Thoracic aorta endothelial cell (primary cell): ENCODE measurements around the gene IQCB1. TPM values are rescaled to one million over a fixed set of nuclear protein-coding genes. Genes with fewer than 3 reads are reported as not detected.

Experiments used
- total RNA-seq: library from RNA; depleted of rRNA; stranded (reverse); fragments of >200 nt; gene quantifications from 2 replicates; pipeline ENCODE4 v1.2.3, GENCODE V29; 2012

IQCB1 gene, protein sequence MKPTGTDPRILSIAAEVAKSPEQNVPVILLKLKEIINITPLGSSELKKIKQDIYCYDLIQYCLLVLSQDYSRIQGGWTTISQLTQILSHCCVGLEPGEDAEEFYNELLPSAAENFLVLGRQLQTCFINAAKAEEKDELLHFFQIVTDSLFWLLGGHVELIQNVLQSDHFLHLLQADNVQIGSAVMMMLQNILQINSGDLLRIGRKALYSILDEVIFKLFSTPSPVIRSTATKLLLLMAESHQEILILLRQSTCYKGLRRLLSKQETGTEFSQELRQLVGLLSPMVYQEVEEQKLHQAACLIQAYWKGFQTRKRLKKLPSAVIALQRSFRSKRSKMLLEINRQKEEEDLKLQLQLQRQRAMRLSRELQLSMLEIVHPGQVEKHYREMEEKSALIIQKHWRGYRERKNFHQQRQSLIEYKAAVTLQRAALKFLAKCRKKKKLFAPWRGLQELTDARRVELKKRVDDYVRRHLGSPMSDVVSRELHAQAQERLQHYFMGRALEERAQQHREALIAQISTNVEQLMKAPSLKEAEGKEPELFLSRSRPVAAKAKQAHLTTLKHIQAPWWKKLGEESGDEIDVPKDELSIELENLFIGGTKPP
- total RNA-seq: 21.9 and 27.7 TPM in 2 replicates

DNA sequence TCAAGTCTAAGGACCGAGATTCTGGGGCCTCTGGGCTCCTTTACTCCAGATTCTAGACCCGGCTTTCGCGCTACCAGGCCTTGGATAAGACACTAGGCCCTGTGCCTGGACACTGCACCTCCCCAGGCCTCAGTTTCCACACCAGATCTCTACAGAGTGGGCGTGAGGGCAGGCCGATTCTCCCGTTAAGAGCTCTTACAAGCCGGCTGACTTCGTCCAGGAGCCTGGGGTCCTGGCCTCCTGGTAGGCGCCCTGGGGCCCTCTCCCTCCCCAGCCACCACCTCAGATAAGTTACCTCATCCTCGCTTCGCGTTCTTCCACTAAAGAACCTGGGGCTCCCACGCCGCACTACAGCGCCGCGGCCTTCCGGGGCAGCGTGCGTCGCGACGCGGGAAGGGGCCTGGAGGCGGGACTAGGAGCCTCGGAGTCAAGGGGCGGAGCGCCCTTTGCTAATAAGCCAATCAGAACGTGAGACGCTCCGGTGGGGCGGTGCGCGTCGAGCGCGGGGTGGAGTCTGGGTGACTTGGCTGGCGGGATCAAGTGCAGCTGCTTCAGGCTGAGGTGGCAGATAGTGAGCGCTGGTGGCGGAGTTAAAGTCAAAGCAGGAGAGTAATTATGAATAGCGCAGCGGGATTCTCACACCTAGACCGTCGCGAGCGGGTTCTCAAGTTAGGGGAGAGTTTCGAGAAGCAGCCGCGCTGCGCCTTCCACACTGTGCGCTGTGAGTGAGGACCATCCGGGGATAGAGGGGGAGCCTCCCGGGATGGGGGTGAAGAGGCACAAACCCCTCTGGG lies at the start of gene IQCB1, which contains the start of gene EAF2:
Gene IQCB1, minus strand, starts transcription at position 390 of the 794 bp plus-strand sequence. CDS start 6,100 bp downstream, outside the sequence.
Gene EAF2, plus strand, starts transcription at position 539 of the 794 bp plus-strand sequence. Its CDS starts 77 bp downstream, at position 616.

DNA sequence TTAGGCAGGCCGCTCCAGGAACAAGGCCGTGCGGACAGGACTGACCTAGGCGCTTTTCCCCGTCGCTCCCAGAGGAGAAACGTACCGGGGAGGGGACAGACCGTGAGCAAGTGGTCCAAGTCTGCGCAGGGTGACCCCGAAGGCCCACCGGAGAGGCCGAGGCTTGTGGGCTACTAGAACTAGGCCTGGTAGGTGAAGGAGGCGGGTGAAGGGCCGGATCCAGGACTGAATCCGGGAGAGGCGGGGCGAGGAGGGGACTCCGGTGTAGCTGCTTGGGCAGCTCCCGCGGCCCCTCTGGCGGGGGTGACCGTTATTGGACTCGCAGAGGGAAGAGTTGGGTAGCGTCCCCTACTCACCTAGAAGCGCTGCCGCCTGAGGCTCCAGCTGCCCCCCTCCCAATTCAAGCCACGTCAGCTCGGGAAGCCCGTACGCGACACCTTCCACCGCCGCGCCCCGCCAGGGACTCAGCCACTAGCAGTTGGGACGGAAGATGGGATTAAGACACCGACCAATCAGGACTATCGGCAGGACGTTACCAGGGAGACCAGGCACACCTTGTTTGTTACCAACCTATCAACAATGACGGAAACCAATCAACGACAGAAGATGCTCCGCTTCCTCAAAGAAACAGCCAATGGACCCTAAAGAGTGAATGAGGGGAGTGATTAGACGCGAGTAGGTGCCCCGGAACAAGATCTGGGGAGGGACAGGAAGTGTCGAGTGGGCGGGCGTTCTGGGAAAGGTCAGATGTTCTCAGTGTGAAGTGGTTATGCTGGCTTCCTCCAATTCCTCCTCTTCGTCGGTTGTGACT lies 85.4 kb downstream of the IQCB1 start, which contains the start of gene GOLGB1:
Gene GOLGB1, minus strand, starts transcription at position 466 of the 811 bp plus-strand sequence. CDS start 18,770 bp downstream, outside the sequence.

Other genes starting within 250 kb of the IQCB1 start
- not detected in 2 replicates for gene FBXO40, start 241.7 kb downstream of the IQCB1 start, total RNA-seq
- gene HCLS1, start 174.2 kb downstream of the IQCB1 start, total RNA-seq: 43.8 and 55.7 TPM in 2 replicates
- gene GOLGB1, start 85.3 kb downstream of the IQCB1 start, total RNA-seq: 61.4 and 64.9 TPM in 2 replicates
- 1.4 and 2.9 TPM in 2 replicates for gene EAF2, start 149 bp upstream of the IQCB1 start, total RNA-seq
- under 0.01 and 0.36 TPM in 2 replicates for gene SLC15A2, start 59.3 kb upstream of the IQCB1 start, total RNA-seq
- not detected in 2 replicates for gene ILDR1, start 187.2 kb upstream of the IQCB1 start, total RNA-seq
- not detected in 2 replicates for gene CD86, start 220.3 kb upstream of the IQCB1 start, total RNA-seq